ENCODE data around the gene DCAF17.

DNA sequence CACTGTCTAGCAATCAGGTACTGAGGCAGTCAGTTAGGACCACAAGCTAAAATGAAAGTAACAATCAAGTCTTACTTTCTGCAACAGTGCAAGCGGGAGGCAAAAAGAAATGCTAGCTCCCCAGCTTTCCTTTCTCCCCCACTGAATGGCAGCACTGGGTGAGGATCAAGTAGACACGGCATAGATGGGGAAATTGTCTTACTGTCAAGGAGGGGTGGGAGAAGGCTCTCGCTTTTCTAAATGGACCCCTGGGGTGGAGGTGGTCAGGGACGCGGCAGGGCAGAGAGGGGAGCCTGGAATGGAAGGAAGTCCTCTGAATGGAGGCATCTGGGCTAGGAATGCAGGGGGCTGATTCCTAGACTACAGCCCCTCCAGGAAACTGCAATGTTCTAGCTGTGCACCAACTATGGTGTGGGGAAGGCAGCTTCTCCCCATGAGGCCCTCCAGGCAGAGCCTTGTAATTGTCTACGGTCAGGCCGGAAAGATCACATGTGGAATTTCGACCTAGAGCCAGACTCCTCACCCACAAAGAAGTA lies 24.5 kb upstream of the DCAF17 start:
- TF ChIP-seq CTCF (IDR thresholded peaks at IDR 0.05 in 8 of 11, conservative IDR thresholded peaks at IDR 0.05 in 3 of 11) = no peak
- TF ChIP-seq POLR2A (IDR thresholded peaks at IDR 0.05) = no peak

Measured in spleen (tissue), 7 donors.